Transverse colon (tissue), 4 donors: Measurements from ENCODE around the gene BATF2. TPM values are rescaled to one million over a fixed set of nuclear protein-coding genes. Genes with fewer than 3 reads are reported as not detected.

Experiments used
- DNase-seq: peaks from one replicate; pipeline ENCODE4 v3.0.0-alpha.2; 2019
- H3K27ac ChIP-seq, 4 donors: fragments of 200-600 bp; sonication (generic); 2 replicates each; pipeline ENCODE4 v1.5.1; 2016 to 2018; ENCODE audit warnings: inconsistent platforms in 4 of 4
- H3K27me3 ChIP-seq: fragments of 200-600 bp; sonication (generic); 2 replicates; pipeline ENCODE4 v1.5.1; 2017; ENCODE audit warnings: inconsistent platforms
- H3K36me3 ChIP-seq, 4 donors: fragments of 200-600 bp; sonication (generic); 2 replicates each; pipeline ENCODE4 v1.5.1; 2017 to 2019; ENCODE audit warnings: inconsistent platforms in 4 of 4
- H3K4me1 ChIP-seq, 4 donors: fragments of 200-600 bp; sonication (generic); 2 replicates each; pipeline ENCODE4 v1.5.1; 2017 to 2020; ENCODE audit warnings: inconsistent platforms in 4 of 4
- H3K4me3 ChIP-seq, 4 donors: fragments of 200-600 bp; sonication (generic); 1 replicate in 1 of 4; 2 replicates in 3 of 4; pipeline versions ENCODE4 v1.5.1 to v1.6.1; 2017 to 2019; ENCODE audit warnings: inconsistent platforms in 4 of 4
- H3K9me3 ChIP-seq, 2 donors: fragments of 200-600 bp; sonication (generic); 2 replicates each; pipeline ENCODE4 v1.5.1; 2017 to 2019; ENCODE audit warnings: inconsistent platforms in 2 of 2
- CTCF ChIP-seq, 5 experiments: fragments of 200-600 bp in 3 of 5; fragments of 450-650 bp in 2 of 5; sonication (generic) in 3 of 5; IDR thresholded peaks; 1 replicate in 2 of 5; 2 replicates in 3 of 5; pipeline ENCODE4 v1.5.1; 2016 to 2017; ENCODE audit warnings: antibody characterized with exemption in 5 of 5, inconsistent platforms in 3 of 5, mild to moderate bottlenecking in 2 of 5, moderate library complexity in 1 of 5
- EP300 ChIP-seq: sonication (generic); formaldehyde crosslinking; IDR thresholded peaks from one replicate; pipeline ENCODE4 v1.6.1; 2017; ENCODE audit warnings: antibody characterized with exemption, low read depth
- POLR2A ChIP-seq: fragments of 450-650 bp; IDR thresholded peaks from one replicate; pipeline ENCODE4 v1.6.1; 2016; ENCODE audit warnings: antibody characterized with exemption, mild to moderate bottlenecking, moderate library complexity
- POLR2AphosphoS5 ChIP-seq, 3 donors: sonication (generic); formaldehyde crosslinking; IDR thresholded peaks; one replicate each; pipeline ENCODE4 v1.6.1; 2016; ENCODE audit warnings: antibody characterized with exemption in 3 of 3
- WGBS, 2 donors: methylation state at CpG; one replicate each; pipeline ENCODE4 v1.1.5; 2018; ENCODE audit warnings: low coverage in 1 of 2; 5-methylcytosine and 5-hydroxymethylcytosine counted together
- in situ Hi-C, 4 donors: fragments of 200-750 bp; cut with MboI; loops; one replicate each; pipeline versions ENCODE4 v1.15.0 to v1.15.1; 2017; ENCODE audit warnings: low sequenced_read_pairs in 3 of 4, low pct_ligation_motif_present in 1 of 4, low pct_unique_long_range_greater_than_20kb in 1 of 4
- intact Hi-C: fragments of 100-400 bp; cut with DNase I; formaldehyde crosslinking; loops from one replicate; pipeline ENCODE4 v1.15.1; 2023; ENCODE audit warnings: low total_unique reads
- total RNA-seq, 4 donors: library from RNA; depleted of rRNA; stranded (reverse); fragments of >200 nt; gene quantifications; one replicate each; pipeline ENCODE4 v1.1.0, GENCODE V29; 2016

The BATF2 gene
- total RNA-seq, 4 donors from 2014 or later = 4.0 to 13.9 (median 11.2) TPM

DNA sequence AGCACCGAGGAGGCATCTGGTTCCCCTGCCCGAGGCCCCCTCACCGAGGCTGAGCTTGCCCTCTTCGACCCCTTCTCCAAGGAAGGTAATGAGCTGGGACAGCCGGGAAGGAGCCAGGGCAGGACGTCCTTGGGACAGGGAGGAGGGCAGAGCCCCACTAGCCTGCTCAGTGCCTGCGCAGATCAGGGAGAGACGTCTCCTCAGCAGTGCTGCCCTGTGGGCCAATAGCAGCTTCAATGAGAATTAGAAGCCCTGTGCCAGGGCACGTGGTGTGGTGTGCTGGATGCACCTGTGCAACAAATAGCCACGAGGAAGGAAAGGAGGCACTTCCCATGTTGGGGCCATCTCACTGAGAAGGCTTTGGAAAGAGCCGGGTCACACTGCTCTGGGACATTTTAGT, 38.8 kb upstream of the BATF2 start:
- Histone ChIP-seq H3K27ac (no peak overlapping the region), H3K36me3 (peaks cover 0 to 39% (median 14%) of the 10 kb centered on the region in 4 donors), H3K9me3 (no peaks in the 10 kb centered on the region), H3K4me1 (peaks cover 0 to 9% (median 6%) of the 10 kb centered on the region in 4 donors), H3K4me3 (no peak overlapping the region), H3K27me3 (no peaks in the 10 kb centered on the region)
- in situ Hi-C loops = no loop called here
- no peak for TF ChIP-seq POLR2AphosphoS5 (IDR thresholded peaks at IDR 0.05)
- TF ChIP-seq POLR2A = no peak
- no peak for TF ChIP-seq CTCF (IDR thresholded peaks at IDR 0.05)
- no peak for TF ChIP-seq EP300
- intact Hi-C loops = no loop called here
- no peak for DNase-seq
- WGBS, 2 donors = 79 to 93% methylated on average over 7 to 11 of the region's 11 CpGs

DNA sequence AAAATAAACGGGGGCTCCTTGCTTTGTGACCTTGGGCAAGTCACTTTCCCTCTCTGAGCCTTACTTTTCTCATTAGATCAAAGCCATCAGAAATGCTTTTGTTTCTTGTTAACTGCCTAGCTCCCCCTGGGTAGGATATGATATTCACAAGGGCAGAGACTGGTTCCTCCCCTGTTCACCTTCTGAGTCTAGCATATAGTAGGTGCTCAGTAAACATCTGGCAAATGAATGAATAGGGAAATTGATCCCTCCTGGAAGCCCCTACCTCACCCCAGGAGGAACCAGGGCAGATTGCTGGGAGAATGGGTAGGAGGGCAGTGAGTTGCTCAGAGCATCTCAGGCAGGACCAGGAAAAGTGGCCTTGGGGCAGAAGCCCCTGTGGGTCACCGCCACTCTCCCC, 37.7 kb upstream of the BATF2 start:
- 81% methylated on average over 2 of the region's 2 CpGs; no CpG with 5 or more reads in 1 of the 2 donors for WGBS, 2 donors
- Histone ChIP-seq H3K27me3 (no peaks in the 10 kb centered on the region), H3K36me3 (peaks cover 0 to 39% (median 14%) of the 10 kb centered on the region in 4 donors), H3K4me1 (peaks cover 0 to 4% (median under 1%) of the 10 kb centered on the region in 4 donors), H3K9me3 (no peaks in the 10 kb centered on the region), H3K4me3 (no peak overlapping the region), H3K27ac (no peak overlapping the region)
- in situ Hi-C loops = no loop called here
- DNase-seq = no peak
- TF ChIP-seq CTCF (IDR thresholded peaks at IDR 0.05) (no peak), POLR2AphosphoS5 (IDR thresholded peaks at IDR 0.05) (no peak), EP300 (no peak), POLR2A (no peak)
- intact Hi-C loops = no loop called here

DNA sequence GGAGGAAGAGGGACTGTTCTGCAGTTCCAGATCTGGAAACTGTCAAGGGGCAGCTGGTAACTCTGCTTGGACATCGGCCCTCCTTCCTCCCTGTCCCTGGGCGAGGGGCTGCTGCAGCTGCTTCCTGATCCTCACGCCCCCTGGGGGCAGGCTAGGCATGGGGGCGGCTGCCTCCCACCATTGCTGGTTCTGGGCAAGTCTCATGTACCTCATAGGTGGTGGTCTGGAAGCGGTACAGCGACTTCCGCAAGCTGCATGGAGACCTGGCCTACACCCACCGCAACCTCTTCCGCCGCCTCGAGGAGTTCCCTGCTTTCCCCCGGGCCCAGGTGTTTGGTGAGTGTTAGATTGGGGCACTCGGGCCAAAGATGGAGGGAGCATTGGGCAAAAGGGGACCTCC, 35.4 kb upstream of the BATF2 start:
- H3K4me1 ChIP-seq = peaks cover 12 to 20% (median 14%) of the 10 kb centered on the region in 4 donors
- H3K36me3 ChIP-seq = peaks cover 0 to 39% (median 11%) of the 10 kb centered on the region in 4 donors
- in situ Hi-C loops = no loop called here
- 79% methylated on average over 13 of the region's 13 CpGs; no CpG with 5 or more reads in 1 of the 2 donors for WGBS, 2 donors
- no peak overlapping the region for H3K4me3 ChIP-seq
- no peak for TF ChIP-seq POLR2A
- no peak for TF ChIP-seq EP300
- TF ChIP-seq CTCF (IDR thresholded peaks at IDR 0.05) = no peak
- TF ChIP-seq POLR2AphosphoS5 (IDR thresholded peaks at IDR 0.05) = no peak
- H3K27ac ChIP-seq = no peak overlapping the region
- no peak for DNase-seq
- intact Hi-C loops = no loop called here
- no peaks in the 10 kb centered on the region for H3K9me3 ChIP-seq
- no peaks in the 10 kb centered on the region for H3K27me3 ChIP-seq

DNA sequence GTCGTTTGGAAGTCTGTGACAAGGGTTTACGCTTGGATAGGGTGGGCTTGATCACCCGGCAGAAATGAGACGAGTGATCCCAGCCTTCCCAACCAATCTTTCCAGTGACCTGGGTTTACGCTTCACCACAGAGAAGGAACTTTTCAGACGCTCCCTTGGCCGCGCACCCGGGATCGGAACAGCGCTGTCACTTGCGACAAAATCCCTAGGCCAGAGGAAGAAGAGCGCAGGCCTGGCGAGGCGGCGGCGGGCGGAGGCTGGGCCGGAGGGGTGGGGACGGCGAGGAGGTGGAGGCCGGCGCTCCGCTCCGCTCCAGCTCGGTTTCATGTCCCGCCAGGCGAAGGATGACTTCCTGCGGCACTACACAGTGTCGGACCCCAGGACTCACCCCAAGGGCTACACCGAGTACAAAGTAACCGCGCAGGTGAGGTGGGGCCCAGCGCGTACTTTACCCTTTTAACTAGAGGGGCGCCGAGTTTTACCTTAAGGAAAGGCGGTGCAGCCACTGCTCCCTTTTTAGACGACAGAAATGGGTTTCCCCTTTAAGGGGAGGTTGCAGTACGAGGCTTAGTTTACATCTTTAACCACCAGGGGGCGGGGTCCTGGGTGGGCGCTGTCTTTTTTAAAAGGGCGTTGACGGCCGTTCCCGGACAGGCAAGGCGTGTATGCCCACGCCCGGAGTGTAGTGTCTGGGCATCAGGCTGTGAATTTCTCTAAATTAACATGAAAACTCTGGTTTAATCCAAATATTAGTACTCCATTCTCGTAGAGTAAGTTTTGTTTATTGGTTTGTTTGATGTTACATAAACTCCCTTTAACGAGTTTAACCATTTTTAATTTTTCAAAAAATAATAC, 30.7 kb upstream of the BATF2 start, which contains the start of gene SNX15:
SNX15 (plus strand) TSS at position 227 of the 855 bp plus-strand sequence; CDS start at position 326, 99 bp downstream.
- 0 to 1% methylated on average over 8 to 41 of the region's 51 CpGs for WGBS, 2 donors
- H3K27ac ChIP-seq = peak within 1 kb of the TSS; percentile 87 to 96 (median 90)
- in situ Hi-C loops (no loop called here), intact Hi-C loops (loop anchor here (5.0 kb wide), 1 partner anchor 90 kb away; the partner anchor contains the start of gene ZNHIT2)
- no peaks in the 10 kb centered on the region for H3K27me3 ChIP-seq
- H3K4me3 ChIP-seq = peak within 1 kb of the TSS; percentile 40 to 61 (median 56)
- TF ChIP-seq POLR2AphosphoS5 (IDR thresholded peaks at IDR 0.05) (peak; percentile 65 to 84 (median 80)), CTCF (IDR thresholded peaks at IDR 0.05) (peak; percentile 75 to 86 (median 84)), EP300 (no peak), POLR2A (peak; percentile 88)
- DNase-seq = peak; percentile 96
- H3K9me3 ChIP-seq = no peaks in the 10 kb centered on the region
- H3K4me1 ChIP-seq = peaks cover 12 to 27% (median 19%) of the 10 kb centered on the region in 4 donors
- H3K36me3 ChIP-seq = peaks cover 0 to 7% (median 0%) of the 10 kb centered on the region in 4 donors
